HCT116 (cell line): ENCODE results near the gene SH3PXD2A. TPM values are rescaled to one million over a fixed set of nuclear protein-coding genes. Genes with fewer than 3 reads are reported as not detected.

Source experiments
- ATAC-seq: fragments of 200-7000 bp; cut with Tn5 transposase; 2 replicates; pipeline ENCODE4 v1.9.1; 2020; ENCODE audit warnings: mild to moderate bottlenecking, moderate library complexity
- BruUV-seq: library from RNA; stranded (reverse); fragments of 400-500 nt; replicated peaks from 2 replicates; lab custom pipeline; 2021; lab: Mats Ljungman, UMichigan
- CTCF ChIA-PET: fragments of 300-600 bp; sonication (Branson Sonifier 250); formaldehyde crosslinking; loops from one replicate; lab custom pipeline; 2021; ENCODE audit warnings: antibody characterized with exemption; lab: Charles Lee
- POLR2A ChIA-PET: fragments of 300-600, 350-600 bp; sonication (Branson Sonifier 250); formaldehyde crosslinking; loops from one replicate; lab custom pipeline; 2021; ENCODE audit warnings: antibody characterized with exemption; lab: Charles Lee
- RAD21 ChIA-PET, 2 experiments: fragments of 300-600 bp; sonication (Branson Sonifier 250); formaldehyde crosslinking; loops; one replicate each; lab custom pipeline; 2023; ENCODE audit warnings: low total read pairs in 2 of 2; ENCODE audit not compliant: uncharacterized antibody in 2 of 2, unreplicated experiment in 2 of 2, low non-redundant PET in 1 of 2; lab: Charles Lee
- DNase-seq: peaks from one replicate; pipeline ENCODE4 v3.0.0-alpha.2; 2010; ENCODE audit warnings: low read depth, low spot score
- H2AFZ ChIP-seq: fragments of 200-600 bp; shearing (Covaris generic), sonication (generic); 2 replicates; pipeline ENCODE4 v1.6.1; 2017; ENCODE audit warnings: low read depth, mixed run types, mixed read lengths, antibody characterized with exemption, low read length; ENCODE audit not compliant: poor library complexity, severe bottlenecking
- H3K27ac ChIP-seq: 2 replicates; pipeline ENCODE4 v1.5.1; 2012; ENCODE audit warnings: low read depth, low read length
- H3K27me3 ChIP-seq: fragments of 200-600 bp; sonication (generic); 2 replicates; pipeline ENCODE4 v1.6.1; 2016; ENCODE audit warnings: mixed run types, low read length, mixed read lengths; ENCODE audit not compliant: insufficient read depth
- H3K36me3 ChIP-seq, 2 experiments: fragments of 200-500 bp in 1 of 2; fragments of 200-600 bp in 1 of 2; sonication (Bioruptor generic) in 1 of 2; sonication (generic) in 1 of 2; 2 replicates each; pipeline versions ENCODE4 v1.5.1 to v1.6.1; 2014 to 2016; ENCODE audit warnings: low read length in 2 of 2, inconsistent platforms in 1 of 2, mixed read lengths in 1 of 2, mixed run types in 1 of 2; ENCODE audit not compliant: insufficient read depth in 2 of 2, control insufficient read depth in 1 of 2
- H3K4me1 ChIP-seq, 2 experiments: fragments of 200-600 bp in 1 of 2; sonication (generic) in 1 of 2; 2 replicates each; pipeline versions ENCODE4 v1.5.1 to v1.6.1; 2012 to 2017; ENCODE audit warnings: low read length in 2 of 2, inconsistent platforms in 1 of 2, mild to moderate bottlenecking in 1 of 2, mixed read lengths in 1 of 2, mixed run types in 1 of 2, moderate library complexity in 1 of 2; ENCODE audit not compliant: insufficient read depth in 2 of 2, control insufficient read depth in 1 of 2
- H3K4me2 ChIP-seq: fragments of 200-600 bp; sonication (generic); 2 replicates; pipeline ENCODE4 v1.6.1; 2017; ENCODE audit warnings: mixed run types, low read length, mixed read lengths
- H3K4me3 ChIP-seq, 2 experiments: fragments of 200-600 bp in 1 of 2; sonication (generic) in 1 of 2; replicated peaks in 1 of 2; 2 replicates each; pipeline ENCODE4 v1.5.1; 2011 to 2016; ENCODE audit warnings: low read length in 2 of 2, control low read depth in 1 of 2, low read depth in 1 of 2, mild to moderate bottlenecking in 1 of 2, mixed read lengths in 1 of 2, mixed run types in 1 of 2
- H3K79me2 ChIP-seq: fragments of 200-600 bp; sonication (generic); 2 replicates; pipeline ENCODE4 v1.6.1; 2017; ENCODE audit warnings: mild to moderate bottlenecking, mixed run types, low read length, moderate library complexity, mixed read lengths; ENCODE audit not compliant: insufficient read depth
- H3K9ac ChIP-seq: fragments of 200-600 bp; sonication (generic); 2 replicates; pipeline ENCODE4 v1.6.1; 2016; ENCODE audit warnings: low read length, mixed read lengths
- H3K9me2 ChIP-seq: fragments of 200-600 bp; sonication (generic), shearing (Covaris generic); 2 replicates; pipeline ENCODE4 v1.6.1; 2017; ENCODE audit warnings: mixed run types, mild to moderate bottlenecking, moderate library complexity; ENCODE audit not compliant: insufficient read depth
- H3K9me3 ChIP-seq, 2 experiments: fragments of 200-500 bp in 1 of 2; fragments of 200-600 bp in 1 of 2; sonication (Bioruptor generic) in 1 of 2; sonication (generic) in 1 of 2; 2 replicates each; pipeline ENCODE4 v1.6.1; 2014 to 2017; ENCODE audit warnings: low read length in 2 of 2, mixed read lengths in 2 of 2, inconsistent platforms in 1 of 2, low read depth in 1 of 2, mild to moderate bottlenecking in 1 of 2, mixed run types in 1 of 2, moderate library complexity in 1 of 2; ENCODE audit not compliant: control insufficient read depth in 1 of 2, insufficient read depth in 1 of 2
- H4K20me1 ChIP-seq: fragments of 200-600 bp; sonication (generic), shearing (Covaris generic); 2 replicates; pipeline ENCODE4 v1.6.1; 2017; ENCODE audit warnings: mixed run types, mild to moderate bottlenecking, moderate library complexity; ENCODE audit not compliant: insufficient read depth
- CBX3 ChIP-seq: IDR thresholded peaks from 2 replicates; pipeline ENCODE4 v1.6.1; 2012; ENCODE audit warnings: low read depth
- ELF1 ChIP-seq: IDR thresholded peaks from 2 replicates; pipeline ENCODE4 v1.6.1; 2012; ENCODE audit warnings: low read depth, borderline replicate concordance
- EZH2 ChIP-seq: fragments of 200-600 bp; sonication (generic); IDR thresholded peaks from 2 replicates; pipeline ENCODE4 v1.6.1; 2017; ENCODE audit warnings: antibody characterized with exemption, mixed run types
- EZH2phosphoT487 ChIP-seq: fragments of 200-600 bp; IDR thresholded peaks from 2 replicates; pipeline ENCODE4 v1.6.1; 2018; ENCODE audit warnings: antibody characterized with exemption, borderline replicate concordance
- FOSL1 ChIP-seq: IDR thresholded peaks from 2 replicates; pipeline ENCODE4 v1.6.1; 2012; ENCODE audit warnings: low read depth
- POLR2AphosphoS5 ChIP-seq: IDR thresholded peaks from 2 replicates; pipeline ENCODE4 v1.6.1; 2011; ENCODE audit warnings: mild to moderate bottlenecking, low read depth, low read length, moderate library complexity
- RAD21 ChIP-seq: IDR thresholded peaks from 2 replicates; pipeline ENCODE4 v1.6.1; 2012; ENCODE audit warnings: low read depth, mild to moderate bottlenecking
- SIN3A ChIP-seq: IDR thresholded peaks from 2 replicates; pipeline ENCODE4 v1.6.1; 2012; ENCODE audit warnings: low read depth
- SP1 ChIP-seq: IDR thresholded peaks from 2 replicates; pipeline ENCODE4 v1.6.1; 2012; ENCODE audit warnings: low read depth
- SRF ChIP-seq: IDR thresholded peaks from 2 replicates; pipeline ENCODE4 v1.6.1; 2012; ENCODE audit warnings: low read depth
- intact Hi-C: fragments of 100-400 bp; cut with micrococcal nuclease; formaldehyde crosslinking; loops from 2 replicates; pipeline ENCODE4 v1.10.0; 2022
- total RNA-seq: library from RNA; stranded (reverse); gene quantifications from one replicate; pipeline ENCODE4 v1.2.1, GENCODE V29; 2021; ENCODE audit not compliant: unreplicated experiment
- TF ChIP-seq, protein P1 (sequence below): IDR thresholded peaks from 2 replicates; pipeline ENCODE4 v1.6.1; 2012; ENCODE audit warnings: low read depth
- TF ChIP-seq, protein P2 (sequence below): IDR thresholded peaks from 2 replicates; pipeline ENCODE4 v1.6.1; 2012

SH3PXD2A gene
- total RNA-seq, 1 experiment from 2014 or later: 8.7 TPM

DNA sequence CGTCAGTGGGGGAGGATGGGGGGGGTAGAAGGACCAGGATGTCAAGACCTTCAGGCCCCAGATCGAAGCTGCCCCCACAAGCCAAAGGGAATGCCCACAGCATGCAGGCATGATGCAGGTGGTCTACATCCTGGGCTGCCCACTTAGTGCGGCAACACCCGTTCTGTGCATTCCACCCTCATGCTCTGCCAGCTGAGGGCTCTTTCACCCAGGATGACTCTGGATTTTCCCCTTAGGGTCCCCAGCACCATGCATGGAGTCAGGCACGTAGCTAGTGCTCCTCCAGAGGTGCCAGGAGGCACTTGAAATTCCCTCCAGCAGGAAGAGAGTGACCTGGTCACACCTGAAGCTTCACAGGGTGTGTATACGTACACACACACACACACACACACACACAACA lies 66.2 kb downstream of the SH3PXD2A start:
- H3K27me3 ChIP-seq: no peaks in the 10 kb centered on the region; the same call in 1 of the 2 replicates
- BruUV-seq: no TSS peak
- no peaks in the 10 kb centered on the region for H3K9me3 ChIP-seq
- no peaks in the 10 kb centered on the region for H3K9me2 ChIP-seq
- no peaks in the 10 kb centered on the region for H3K36me3 ChIP-seq
- CTCF ChIA-PET: interaction anchor here (1.2 kb wide), 2 partner anchors 8 to 59 kb away, joined by 3 read pairs; no protein-coding TSS in a partner anchor
- no peaks in the 10 kb centered on the region for H4K20me1 ChIP-seq
- peaks cover 6 to 11% of the 10 kb centered on the region in 2 experiments; a peak in 3 of 4 replicates for H3K4me1 ChIP-seq
- H3K27ac ChIP-seq: no peak overlapping the region
- H3K9ac ChIP-seq: no peak overlapping the region
- no peak overlapping the region for H2AFZ ChIP-seq
- no peak for DNase-seq
- no peak for ATAC-seq
- TF ChIP-seq, protein P1, sequence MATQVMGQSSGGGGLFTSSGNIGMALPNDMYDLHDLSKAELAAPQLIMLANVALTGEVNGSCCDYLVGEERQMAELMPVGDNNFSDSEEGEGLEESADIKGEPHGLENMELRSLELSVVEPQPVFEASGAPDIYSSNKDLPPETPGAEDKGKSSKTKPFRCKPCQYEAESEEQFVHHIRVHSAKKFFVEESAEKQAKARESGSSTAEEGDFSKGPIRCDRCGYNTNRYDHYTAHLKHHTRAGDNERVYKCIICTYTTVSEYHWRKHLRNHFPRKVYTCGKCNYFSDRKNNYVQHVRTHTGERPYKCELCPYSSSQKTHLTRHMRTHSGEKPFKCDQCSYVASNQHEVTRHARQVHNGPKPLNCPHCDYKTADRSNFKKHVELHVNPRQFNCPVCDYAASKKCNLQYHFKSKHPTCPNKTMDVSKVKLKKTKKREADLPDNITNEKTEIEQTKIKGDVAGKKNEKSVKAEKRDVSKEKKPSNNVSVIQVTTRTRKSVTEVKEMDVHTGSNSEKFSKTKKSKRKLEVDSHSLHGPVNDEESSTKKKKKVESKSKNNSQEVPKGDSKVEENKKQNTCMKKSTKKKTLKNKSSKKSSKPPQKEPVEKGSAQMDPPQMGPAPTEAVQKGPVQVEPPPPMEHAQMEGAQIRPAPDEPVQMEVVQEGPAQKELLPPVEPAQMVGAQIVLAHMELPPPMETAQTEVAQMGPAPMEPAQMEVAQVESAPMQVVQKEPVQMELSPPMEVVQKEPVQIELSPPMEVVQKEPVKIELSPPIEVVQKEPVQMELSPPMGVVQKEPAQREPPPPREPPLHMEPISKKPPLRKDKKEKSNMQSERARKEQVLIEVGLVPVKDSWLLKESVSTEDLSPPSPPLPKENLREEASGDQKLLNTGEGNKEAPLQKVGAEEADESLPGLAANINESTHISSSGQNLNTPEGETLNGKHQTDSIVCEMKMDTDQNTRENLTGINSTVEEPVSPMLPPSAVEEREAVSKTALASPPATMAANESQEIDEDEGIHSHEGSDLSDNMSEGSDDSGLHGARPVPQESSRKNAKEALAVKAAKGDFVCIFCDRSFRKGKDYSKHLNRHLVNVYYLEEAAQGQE: no peak
- TF ChIP-seq EZH2 (no peak), POLR2AphosphoS5 (no peak), SP1 (no peak), FOSL1 (no peak), RAD21 (no peak), EZH2phosphoT487 (no peak), SIN3A (no peak), ELF1 (no peak), SRF (no peak), CBX3 (no peak)
- TF ChIP-seq, protein P2, sequence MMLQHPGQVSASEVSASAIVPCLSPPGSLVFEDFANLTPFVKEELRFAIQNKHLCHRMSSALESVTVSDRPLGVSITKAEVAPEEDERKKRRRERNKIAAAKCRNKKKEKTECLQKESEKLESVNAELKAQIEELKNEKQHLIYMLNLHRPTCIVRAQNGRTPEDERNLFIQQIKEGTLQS: no peak
- POLR2A ChIA-PET: no interaction called here
- no peak overlapping the region for H3K4me2 ChIP-seq
- RAD21 ChIA-PET: no interaction called here
- H3K4me3 ChIP-seq: no peak overlapping the region
- H3K79me2 ChIP-seq: no peaks in the 10 kb centered on the region
- intact Hi-C loops: no loop called here
